Activated naive CD4-positive, alpha-beta T cell treated with anti-CD3 and anti-CD28 coated beads for 36 hours (primary cell): ENCODE measurements around the gene LGR6. TPM values are rescaled to one million over a fixed set of nuclear protein-coding genes. Genes with fewer than 3 reads are reported as not detected.
"Not testable (repeated sequence)": the region's sequence is repeated elsewhere in the genome, so short reads cannot be mapped to it uniquely, and the experiment has no call there.

Experiments used
- CTCF ChIA-PET: fragments of 350-600 bp; sonication (Branson Sonifier 250); formaldehyde crosslinking; loops from one replicate; lab custom pipeline; 2021; ENCODE audit warnings: antibody characterized with exemption; lab: Charles Lee
- DNase-seq: peaks from one replicate; pipeline ENCODE4 v3.0.0-alpha.2; 2020
- H3K27ac Mint-ChIP-seq: one replicate; pipeline ENCODE4 v1.8.0; 2021; ENCODE audit warnings: mild to moderate bottlenecking, mixed read lengths
- H3K27me3 Mint-ChIP-seq: one replicate; pipeline ENCODE4 v1.8.0; 2021; ENCODE audit warnings: low read depth, mixed read lengths
- H3K36me3 Mint-ChIP-seq: one replicate; pipeline ENCODE4 v1.8.0; 2021; ENCODE audit warnings: low read depth, mixed read lengths
- H3K4me1 Mint-ChIP-seq: one replicate; pipeline ENCODE4 v1.8.0; 2021; ENCODE audit warnings: low read depth, mixed read lengths
- H3K4me3 Mint-ChIP-seq: one replicate; pipeline ENCODE4 v1.8.0; 2021; ENCODE audit warnings: mild to moderate bottlenecking, moderate library complexity, mixed read lengths
- H3K9me3 Mint-ChIP-seq: one replicate; pipeline ENCODE4 v1.8.0; 2021; ENCODE audit warnings: mixed read lengths
- intact Hi-C: fragments of 100-400 bp; cut with micrococcal nuclease; formaldehyde crosslinking; loops from one replicate; pipeline ENCODE4 v1.15.1; 2023
- total RNA-seq, 2 experiments: library from RNA; stranded (reverse); gene quantifications; one replicate each; pipeline ENCODE4 v1.2.3, GENCODE V29; 2021

The LGR6 gene
- total RNA-seq, 2 experiments from 2014 or later = 0.19 to 0.22 TPM

DNA sequence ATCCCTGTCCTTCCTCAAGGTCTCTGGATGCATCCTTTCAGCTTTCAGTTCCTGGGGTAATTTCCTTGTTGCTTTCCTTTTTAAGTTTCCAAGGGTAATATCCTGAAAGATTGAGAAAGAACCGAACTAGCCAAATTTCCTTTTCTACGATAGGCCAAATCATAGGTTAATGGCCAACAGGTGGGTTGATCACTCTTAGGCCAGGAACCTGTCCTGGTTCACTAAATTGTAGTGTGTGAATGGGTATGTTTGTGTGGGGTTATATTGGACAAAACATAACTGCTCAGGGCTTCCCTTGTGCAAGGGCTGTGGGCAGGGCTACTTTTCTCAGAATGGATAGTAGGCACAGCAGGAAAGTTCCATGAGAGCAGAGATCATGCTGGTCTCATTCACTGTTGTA, 131.0 kb downstream of the LGR6 start:
- no peaks in the 10 kb centered on the region for H3K27me3 Mint-ChIP-seq
- no peak overlapping the region for H3K4me3 Mint-ChIP-seq
- DNase-seq = no peak
- peaks cover 1% of the 10 kb centered on the region for H3K36me3 Mint-ChIP-seq
- no peak overlapping the region for H3K27ac Mint-ChIP-seq
- no peaks in the 10 kb centered on the region for H3K9me3 Mint-ChIP-seq
- no peaks in the 10 kb centered on the region for H3K4me1 Mint-ChIP-seq
- intact Hi-C loops = no loop called here
- CTCF ChIA-PET = interaction anchor here (1.2 kb wide), 1 partner anchor 9 kb away, joined by 3 read pairs; no protein-coding TSS in a partner anchor

DNA sequence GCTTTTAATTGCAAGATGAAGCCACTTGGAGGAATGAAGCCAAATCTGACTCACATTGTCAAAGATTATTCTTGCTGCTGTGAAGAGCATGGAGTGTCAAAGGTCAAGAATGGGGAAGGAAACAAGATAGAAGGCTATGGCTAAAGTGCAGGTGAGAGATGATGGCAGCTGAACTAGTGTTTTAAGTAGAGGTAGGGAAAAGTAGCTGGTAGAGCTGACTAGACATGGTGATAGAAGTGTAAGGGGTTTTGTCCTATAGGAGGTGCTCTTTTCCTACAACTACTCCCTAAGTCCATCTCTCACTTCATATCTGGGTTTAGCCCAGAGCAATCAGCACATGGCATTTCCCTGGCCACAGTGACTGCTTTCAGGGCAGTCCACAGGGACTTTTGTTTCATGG, 136.3 kb downstream of the LGR6 start:
- H3K36me3 Mint-ChIP-seq = peaks cover 36% of the 10 kb centered on the region
- no peak overlapping the region for H3K27ac Mint-ChIP-seq
- no peaks in the 10 kb centered on the region for H3K9me3 Mint-ChIP-seq
- CTCF ChIA-PET = interaction anchor here (1.0 kb wide), 1 partner anchor 13 kb away, joined by 3 read pairs; no protein-coding TSS in a partner anchor
- H3K4me3 Mint-ChIP-seq = no peak overlapping the region
- DNase-seq = no peak
- H3K4me1 Mint-ChIP-seq = no peaks in the 10 kb centered on the region
- no peaks in the 10 kb centered on the region for H3K27me3 Mint-ChIP-seq
- intact Hi-C loops = no loop called here

DNA sequence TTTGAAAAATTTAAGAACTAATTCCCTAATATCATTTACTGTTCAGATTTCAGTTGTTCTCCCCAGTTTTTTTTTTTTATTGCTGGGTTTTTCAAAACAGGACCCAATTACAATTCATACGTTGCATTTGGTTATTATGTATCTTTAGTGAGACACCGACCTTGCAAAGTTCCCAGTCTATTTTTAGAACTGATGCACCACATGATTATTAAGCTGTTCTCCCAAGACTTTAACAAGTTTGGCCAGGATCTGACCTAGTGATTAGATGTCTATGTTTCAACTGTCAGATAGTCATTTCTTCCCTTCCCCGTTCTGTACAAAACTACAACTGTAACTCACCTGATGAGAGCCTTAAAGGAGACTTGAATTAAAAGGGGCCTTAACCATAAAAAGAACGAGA, 140.3 kb downstream of the LGR6 start:
- no peak for DNase-seq
- CTCF ChIA-PET = no interaction called here
- peaks cover 5% of the 10 kb centered on the region for H3K4me1 Mint-ChIP-seq
- H3K27ac Mint-ChIP-seq = no peak overlapping the region
- H3K4me3 Mint-ChIP-seq = no peak overlapping the region
- no peaks in the 10 kb centered on the region for H3K27me3 Mint-ChIP-seq
- intact Hi-C loops = no loop called here
- H3K36me3 Mint-ChIP-seq = peaks cover 50% of the 10 kb centered on the region
- H3K9me3 Mint-ChIP-seq = no peaks in the 10 kb centered on the region

- H3K36me3 Mint-ChIP-seq = peaks cover 10% of the 10 kb centered on the region
Observed at GRCh38 chr1:202343652-202344349, 150.2 kb downstream of the LGR6 start.

DNA sequence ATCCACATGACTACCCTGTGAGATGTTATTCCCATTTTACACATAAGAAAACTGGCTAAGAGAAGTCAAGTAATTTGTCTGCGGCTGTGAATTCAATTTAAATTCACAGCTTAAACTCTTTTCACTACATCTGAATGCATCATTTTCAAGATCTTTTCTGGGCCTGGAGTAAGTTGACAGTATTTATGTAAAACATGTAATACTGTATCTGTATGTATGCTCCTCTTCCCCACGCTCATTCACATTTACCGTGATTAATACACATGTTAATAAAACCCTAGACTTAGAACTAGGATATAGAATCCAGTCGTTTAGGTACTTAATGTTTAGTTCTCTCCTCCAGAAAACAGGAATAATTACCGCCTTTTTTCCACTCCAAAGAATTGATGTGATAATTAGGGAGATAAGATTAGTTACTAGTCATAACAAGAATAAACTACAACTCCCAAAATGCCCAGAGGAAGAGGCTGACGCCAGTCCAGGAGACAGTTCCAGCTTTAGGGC, 154.5 kb downstream of the LGR6 start:
- H3K36me3 Mint-ChIP-seq = no peaks in the 10 kb centered on the region
- peaks cover 25% of the 10 kb centered on the region for H3K4me1 Mint-ChIP-seq
- DNase-seq = no peak
- CTCF ChIA-PET = interaction anchor here (0.7 kb wide), 1 partner anchor 372 kb away, joined by 3 read pairs; no protein-coding TSS in a partner anchor
- H3K4me3 Mint-ChIP-seq = peak overlapping the region; percentile 86
- peak overlapping the region; percentile 81 for H3K27ac Mint-ChIP-seq
- intact Hi-C loops = loop anchor here (1.0 to 10.0 kb wide), 7 partner anchors 109 to 659 kb away; partner anchors contain the start of genes CYB5R1, KDM5B, TIMM17A and TMEM183A
- no peaks in the 10 kb centered on the region for H3K27me3 Mint-ChIP-seq
- no peaks in the 10 kb centered on the region for H3K9me3 Mint-ChIP-seq

More at GRCh38 chr1:202343652-202344349, 150.2 kb downstream of the LGR6 start:
- Mint-ChIP-seq H3K4me3 (peak overlapping the region; percentile 64), H3K27ac (peak overlapping the region; percentile 44), H3K4me1 (peaks cover 28% of the 10 kb centered on the region), H3K27me3 (no peaks in the 10 kb centered on the region), H3K9me3 (no peaks in the 10 kb centered on the region)
- no peak for DNase-seq
- intact Hi-C loops = loop anchor here (1.0 to 10.0 kb wide), 6 partner anchors 48 to 656 kb away; partner anchors contain the start of genes CYB5R1 and IPO9
- CTCF ChIA-PET = interaction anchor here (0.6 to 1.7 kb wide), 10 partner anchors 12 to 375 kb away, joined by 3 to 11 read pairs (median 4); no protein-coding TSS in a partner anchor

GRCh38 chr1:202348509-202349205, 155.1 kb downstream of the LGR6 start, which contains the start of gene PPP1R12B:
PPP1R12B (plus strand) TSS chr1:202348699; CDS start chr1:202348852, 153 bp downstream.
- Mint-ChIP-seq H3K27ac (peak within 1 kb of the TSS; percentile 81), H3K4me1 (peaks cover 24% of the 10 kb centered on the region), H3K9me3 (no peaks in the 10 kb centered on the region), H3K27me3 (no peaks in the 10 kb centered on the region), H3K4me3 (peak within 1 kb of the TSS; percentile 86), H3K36me3 (no peaks in the 10 kb centered on the region)
- CTCF ChIA-PET = interaction anchor here (0.7 to 1.6 kb wide), 3 partner anchors 223 to 371 kb away, joined by 3 to 5 read pairs (median 3); no protein-coding TSS in a partner anchor
- DNase-seq = peak; percentile 98
- intact Hi-C loops = loop anchor here (1.0 to 10.0 kb wide), 7 partner anchors 109 to 659 kb away; partner anchors contain the start of genes CYB5R1, KDM5B, TIMM17A and TMEM183A

GRCh38 chr1:202349206-202349928, 155.8 kb downstream of the LGR6 start:
- intact Hi-C loops = loop anchor here (2.0 to 10.0 kb wide), 5 partner anchors 108 to 615 kb away; partner anchors contain the start of genes CYB5R1, KDM5B and TIMM17A
- Mint-ChIP-seq H3K4me1 (peaks cover 25% of the 10 kb centered on the region), H3K4me3 (peak overlapping the region; percentile 86), H3K27me3 (no peaks in the 10 kb centered on the region), H3K27ac (peak overlapping the region; percentile 25), H3K36me3 (no peaks in the 10 kb centered on the region), H3K9me3 (no peaks in the 10 kb centered on the region)
- CTCF ChIA-PET = interaction anchor here (1.1 to 1.6 kb wide), 3 partner anchors 10 to 370 kb away, joined by 3 to 5 read pairs (median 3); no protein-coding TSS in a partner anchor
- peak; percentile 24 for DNase-seq

- H3K27ac Mint-ChIP-seq = no peak overlapping the region
- DNase-seq = no peak
- H3K9me3 Mint-ChIP-seq = no peaks in the 10 kb centered on the region
- H3K4me1 Mint-ChIP-seq = peaks cover 25% of the 10 kb centered on the region
- intact Hi-C loops = no loop called here
- no peaks in the 10 kb centered on the region for H3K27me3 Mint-ChIP-seq
- CTCF ChIA-PET = interaction anchor here (0.6 to 1.1 kb wide), 2 partner anchors 10 to 377 kb away, joined by 3 read pairs; no protein-coding TSS in a partner anchor
- H3K4me3 Mint-ChIP-seq = no peak overlapping the region
- H3K36me3 Mint-ChIP-seq = no peaks in the 10 kb centered on the region
Observed at GRCh38 chr1:202351725-202352124, 158.1 kb downstream of the LGR6 start.

DNA sequence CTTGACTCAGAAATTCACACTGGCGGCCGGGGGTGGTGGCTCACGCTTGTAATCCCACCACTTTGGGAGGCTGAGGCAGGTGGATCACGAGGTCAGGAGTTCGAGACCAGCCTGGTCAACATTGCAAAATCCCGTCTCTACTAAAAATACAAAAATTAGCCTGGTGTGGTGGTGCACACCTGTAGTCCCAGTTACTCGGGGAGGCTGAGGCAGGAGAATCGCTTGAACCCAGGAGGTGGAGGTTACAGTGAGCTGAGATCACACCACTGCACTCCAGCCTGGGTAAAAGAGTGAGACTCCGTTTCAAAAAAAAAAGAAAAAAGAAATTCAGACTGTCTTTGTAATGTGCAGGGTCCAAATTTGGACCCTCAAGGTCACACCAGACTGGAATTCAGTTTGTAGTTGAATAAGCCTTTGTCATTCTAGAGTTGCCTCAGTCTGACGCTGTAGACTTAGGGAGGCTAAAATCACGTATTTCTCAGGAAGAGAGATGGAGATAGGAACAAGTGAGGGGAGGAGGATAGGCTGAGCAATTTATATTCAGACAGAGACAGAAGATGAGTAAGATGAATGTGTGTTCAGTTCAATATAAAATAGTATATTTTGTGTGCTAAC, 159.1 kb downstream of the LGR6 start:
- CTCF ChIA-PET, H3K9me3 Mint-ChIP-seq, H3K36me3 Mint-ChIP-seq, intact Hi-C loops, DNase-seq, H3K27ac Mint-ChIP-seq, H3K4me3 Mint-ChIP-seq, H3K27me3 Mint-ChIP-seq: not testable (repeated sequence)
- H3K4me1 Mint-ChIP-seq = peaks cover 23% of the 10 kb centered on the region

- no peaks in the 10 kb centered on the region for H3K9me3 Mint-ChIP-seq
- intact Hi-C loops = no loop called here
- no peak overlapping the region for H3K4me3 Mint-ChIP-seq
- H3K27ac Mint-ChIP-seq = no peak overlapping the region
- CTCF ChIA-PET = no interaction called here
- peaks cover 8% of the 10 kb centered on the region for H3K4me1 Mint-ChIP-seq
- no peaks in the 10 kb centered on the region for H3K27me3 Mint-ChIP-seq
- no peak for DNase-seq
- H3K36me3 Mint-ChIP-seq = no peaks in the 10 kb centered on the region
Observed at GRCh38 chr1:202355944-202356553, 162.4 kb downstream of the LGR6 start.

- no peak for DNase-seq
- Mint-ChIP-seq H3K27ac (no peak overlapping the region), H3K36me3 (no peaks in the 10 kb centered on the region), H3K9me3 (no peaks in the 10 kb centered on the region), H3K4me1 (peaks cover 4% of the 10 kb centered on the region), H3K4me3 (no peak overlapping the region), H3K27me3 (no peaks in the 10 kb centered on the region)
- intact Hi-C loops = no loop called here
- CTCF ChIA-PET = no interaction called here
Observed at GRCh38 chr1:202357506-202357905, 163.9 kb downstream of the LGR6 start.
